GM21447 (cell line): Measurements from ENCODE around the gene PDIA2.
A peak's percentile ranks its signal among the peaks of the same experiment; 100 is the strongest.
"Not testable (repeated sequence)": the region's sequence is repeated elsewhere in the genome, so short reads cannot be mapped to it uniquely, and the experiment has no call there.

ENCODE experiments used
- ATAC-seq: cut with Tn5 transposase; IDR thresholded peaks from one replicate; pipeline ENCODE4 v1.9.1; 2021; ENCODE audit not compliant: unreplicated experiment

PDIA2 gene

DNA sequence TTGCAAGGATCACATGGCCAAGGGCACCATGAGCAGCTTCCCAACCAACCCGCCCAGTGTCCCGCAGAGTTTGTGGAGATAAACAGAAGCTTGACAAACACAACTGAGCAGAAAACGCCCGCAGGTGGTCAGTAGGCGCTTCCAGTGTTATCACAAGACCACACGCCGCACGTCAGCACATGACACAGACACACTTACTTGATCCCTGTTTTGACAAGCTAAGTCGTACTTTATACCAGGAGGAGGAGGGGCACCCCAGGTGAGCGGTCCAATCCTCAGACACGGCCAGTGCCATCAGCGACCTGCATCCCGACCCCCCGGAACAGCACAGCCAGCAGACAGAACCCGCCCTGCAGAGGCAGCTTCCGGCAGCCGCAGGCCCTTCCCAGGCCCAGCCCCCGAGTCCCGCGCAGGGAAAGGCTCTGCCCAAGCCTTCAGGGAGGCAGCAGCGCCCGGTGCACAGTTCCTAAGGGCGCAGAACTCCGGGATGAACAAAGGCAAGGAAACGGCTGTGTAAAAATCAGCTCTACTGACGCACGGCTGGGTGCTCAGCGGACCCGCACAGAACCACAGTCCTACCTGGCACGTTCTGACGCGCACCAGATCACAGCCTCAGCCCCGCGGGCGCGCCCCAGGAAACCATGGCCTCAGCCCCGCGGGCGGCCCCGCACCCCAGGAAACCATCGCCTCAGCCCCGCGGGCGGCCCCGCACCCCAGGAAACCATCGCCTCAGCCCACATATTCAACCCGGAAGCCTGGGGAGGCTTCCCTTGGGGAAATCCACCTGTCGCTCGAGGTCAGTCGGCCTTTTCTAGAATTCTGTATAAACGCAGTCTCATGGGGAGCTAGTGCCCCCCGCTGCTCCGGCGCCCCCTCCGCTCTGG, 41.7 kb downstream of the PDIA2 start:
- peak; percentile 57 for ATAC-seq

DNA sequence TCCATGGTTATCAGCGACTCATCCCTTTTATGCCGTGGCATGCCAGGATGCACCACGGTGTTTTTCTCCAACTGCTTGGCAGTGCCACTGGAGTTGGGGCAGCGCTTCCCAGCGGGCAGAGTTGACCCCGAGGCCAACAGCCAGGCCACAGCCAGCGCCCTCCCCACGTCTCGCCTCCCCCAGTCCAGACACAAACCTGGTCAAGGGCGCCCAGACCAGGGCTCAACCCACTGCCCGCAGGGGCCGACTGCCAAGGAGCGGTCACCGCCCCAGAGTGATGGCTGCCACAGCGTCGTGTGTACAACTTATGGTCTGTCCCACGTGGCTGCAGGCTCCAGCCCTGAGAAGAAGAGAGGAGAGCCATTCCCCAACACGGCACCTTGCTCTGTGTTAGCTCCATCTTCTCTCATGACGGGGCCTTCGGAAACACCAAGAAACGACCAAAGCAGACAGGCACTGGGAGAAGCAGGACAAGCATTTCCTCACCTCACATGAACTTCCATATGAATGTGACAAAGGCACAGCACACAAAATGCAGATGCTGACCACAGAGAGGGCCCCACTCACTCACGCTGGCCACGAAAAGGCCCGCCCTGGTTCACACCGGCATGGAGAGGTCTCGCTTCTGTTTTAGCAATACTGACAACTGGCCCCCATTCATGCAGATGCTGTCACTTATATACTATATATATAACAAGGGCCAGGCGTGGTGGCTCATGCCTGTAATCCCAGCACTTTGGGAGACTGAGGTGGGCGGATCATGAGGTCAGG, 42.6 kb downstream of the PDIA2 start:
- ATAC-seq: no peak

DNA sequence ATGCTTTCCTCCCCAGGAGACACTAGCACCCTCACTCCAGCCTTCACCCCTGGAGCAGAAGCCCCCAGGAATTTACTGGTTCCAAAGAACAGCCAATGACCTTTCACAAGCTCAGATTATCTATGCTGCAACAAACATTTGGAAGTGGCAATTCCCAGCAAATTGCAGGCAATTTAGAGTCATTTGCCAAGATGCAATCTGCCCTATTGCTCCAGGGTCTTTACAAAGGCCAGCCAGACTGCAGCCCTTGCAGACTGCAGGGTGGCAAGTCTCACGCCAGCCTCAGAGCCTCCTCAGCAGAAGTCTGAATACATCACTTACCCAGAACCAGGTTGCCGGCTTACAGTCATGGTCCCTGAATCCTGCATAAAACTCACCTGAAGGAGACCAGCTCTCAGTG, 47.8 kb downstream of the PDIA2 start:
- ATAC-seq: no peak

DNA sequence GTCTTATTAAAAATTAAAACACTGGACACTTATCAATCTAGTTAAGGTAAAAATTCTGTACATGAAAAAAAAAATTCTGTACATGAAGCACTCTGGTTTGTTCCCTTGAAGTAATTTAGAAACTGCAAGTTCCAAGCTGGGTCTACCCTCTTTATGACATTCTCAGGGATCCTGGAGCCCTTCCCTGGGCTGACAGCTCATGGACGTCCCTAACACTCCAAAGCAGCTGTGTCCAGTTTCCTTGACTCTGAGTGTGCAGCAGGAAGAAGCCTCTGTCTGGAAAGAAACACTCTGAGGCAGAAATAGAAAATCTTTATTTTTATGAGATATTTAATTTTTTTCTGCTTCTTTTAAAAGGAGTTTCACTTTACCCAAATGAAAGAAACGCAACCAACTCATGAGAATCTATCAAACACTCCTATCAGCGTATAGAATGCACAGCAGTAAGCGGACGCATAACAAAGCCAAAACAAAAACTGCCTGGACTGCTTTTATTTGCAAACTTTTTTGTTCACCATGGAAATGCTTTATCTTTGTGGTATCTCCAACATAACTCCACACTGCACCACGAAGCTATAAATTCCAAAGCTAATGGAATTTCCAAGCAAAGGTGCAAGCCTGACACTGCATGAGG, 48.3 kb downstream of the PDIA2 start:
- not testable (repeated sequence) for ATAC-seq

DNA sequence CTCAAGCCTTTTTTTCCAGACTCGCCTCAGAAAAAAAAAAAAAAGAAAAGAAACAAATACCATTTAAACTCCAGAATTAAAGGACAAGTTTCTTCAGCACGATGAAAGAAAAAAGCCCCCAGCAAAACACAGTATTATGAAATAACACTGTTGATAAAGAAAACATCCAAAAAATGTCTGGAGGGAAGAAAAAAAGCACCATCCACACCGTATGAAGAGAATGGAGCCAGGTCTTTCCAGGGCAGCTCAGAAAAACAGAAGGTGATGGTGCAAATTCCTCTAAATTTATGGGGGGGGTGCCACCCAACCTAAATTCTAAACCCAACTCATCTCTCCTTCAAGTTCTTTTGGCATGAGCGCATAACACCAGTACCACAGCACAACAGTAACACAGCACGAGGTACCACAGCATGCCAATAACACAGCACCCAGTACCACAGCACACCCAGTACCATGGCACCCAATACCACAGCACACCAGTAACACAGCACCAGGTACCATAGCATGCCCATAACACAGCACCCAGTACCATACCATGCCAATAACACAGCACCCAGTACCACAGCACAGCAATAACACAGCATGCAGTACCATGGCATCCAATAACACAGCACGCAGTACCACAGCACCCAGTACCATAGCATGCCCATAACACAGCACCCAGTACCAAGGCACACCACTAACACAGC, 50.6 kb downstream of the PDIA2 start:
- ATAC-seq: no peak

DNA sequence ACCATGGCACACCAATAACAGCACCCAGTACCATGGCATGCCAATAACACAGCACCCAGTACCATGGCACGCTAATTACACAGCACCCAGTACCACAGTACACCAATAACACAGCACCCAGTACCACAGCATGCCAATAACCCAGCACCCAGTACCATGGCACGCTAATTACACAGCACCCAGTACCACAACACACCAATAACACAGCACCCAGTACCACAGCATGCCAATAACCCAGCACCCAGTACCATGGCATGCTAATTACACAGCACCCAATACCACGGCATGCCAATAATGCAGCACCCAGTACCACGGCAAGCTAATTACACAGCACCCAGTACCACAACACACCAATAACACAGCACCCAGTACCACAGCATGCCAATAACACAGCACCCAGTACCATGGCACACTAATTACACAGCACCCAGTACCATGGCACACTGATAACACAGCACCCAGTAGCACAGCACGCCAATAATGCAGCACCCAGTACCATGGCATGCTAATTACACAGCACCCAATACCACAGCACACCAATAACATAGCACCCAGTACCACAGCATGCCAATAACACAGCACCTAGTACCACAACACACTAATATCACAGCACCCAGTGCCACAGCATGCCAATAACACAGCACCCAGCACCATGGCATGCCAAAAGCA, 51.3 kb downstream of the PDIA2 start:
- not testable (repeated sequence) for ATAC-seq

DNA sequence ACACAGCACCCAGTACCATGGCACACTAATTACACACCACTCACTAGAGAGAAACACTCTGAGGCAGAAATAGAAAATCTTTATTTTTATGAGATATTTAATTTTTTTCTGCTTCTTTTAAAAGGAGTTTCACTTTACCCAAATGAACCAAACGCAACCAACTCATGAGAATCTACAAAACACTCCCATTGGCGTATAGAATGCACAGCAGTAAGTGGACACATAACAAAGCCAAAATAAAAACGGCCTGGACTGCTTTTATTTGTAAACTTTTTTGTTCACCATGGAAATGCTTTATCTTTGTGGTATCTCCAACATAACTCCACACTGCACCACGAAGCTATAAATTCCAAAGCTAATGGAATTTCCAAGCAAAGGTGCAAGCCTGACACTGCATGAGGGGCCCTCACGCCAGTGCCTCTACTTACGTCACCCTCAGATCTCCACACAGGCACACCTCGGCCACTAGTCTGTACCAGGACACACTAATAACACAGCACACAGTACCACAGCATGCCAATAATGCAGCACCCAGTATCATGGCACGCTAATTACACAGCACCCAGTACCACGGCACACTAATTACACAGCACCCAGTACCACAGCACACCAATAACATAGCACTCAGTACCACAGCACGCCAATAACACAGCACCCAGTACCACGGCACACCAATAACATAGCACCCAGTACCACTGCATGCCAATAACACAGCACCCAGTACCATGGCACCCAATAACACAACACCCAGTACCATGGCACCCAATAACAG, 52.1 kb downstream of the PDIA2 start:
- not testable (repeated sequence) for ATAC-seq

DNA sequence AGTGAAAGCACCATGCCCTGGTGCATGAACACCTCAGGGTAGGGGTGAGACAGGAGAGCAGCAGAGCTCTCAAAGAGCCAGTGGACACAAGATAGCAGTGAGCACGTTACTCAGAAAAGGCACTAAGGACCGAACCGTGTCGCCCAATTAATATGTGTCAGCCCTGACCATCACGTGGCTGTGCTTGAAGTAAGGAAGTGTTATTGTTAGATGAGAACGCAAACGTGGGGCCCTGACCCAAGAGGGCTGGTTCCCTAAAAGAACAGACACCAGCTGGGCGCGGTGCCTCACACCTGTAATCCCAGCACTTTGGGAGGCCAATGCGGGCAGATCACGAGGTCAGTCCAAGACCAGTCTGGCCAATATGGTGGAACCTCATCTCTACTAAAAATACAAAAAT, 53.3 kb downstream of the PDIA2 start:
- ATAC-seq: no peak
